ENCODE measurements around the gene TMEM40.
"Not testable (repeated sequence)": the region's sequence is repeated elsewhere in the genome, so short reads cannot be mapped to it uniquely, and the experiment has no call there.

TMEM40 gene

DNA sequence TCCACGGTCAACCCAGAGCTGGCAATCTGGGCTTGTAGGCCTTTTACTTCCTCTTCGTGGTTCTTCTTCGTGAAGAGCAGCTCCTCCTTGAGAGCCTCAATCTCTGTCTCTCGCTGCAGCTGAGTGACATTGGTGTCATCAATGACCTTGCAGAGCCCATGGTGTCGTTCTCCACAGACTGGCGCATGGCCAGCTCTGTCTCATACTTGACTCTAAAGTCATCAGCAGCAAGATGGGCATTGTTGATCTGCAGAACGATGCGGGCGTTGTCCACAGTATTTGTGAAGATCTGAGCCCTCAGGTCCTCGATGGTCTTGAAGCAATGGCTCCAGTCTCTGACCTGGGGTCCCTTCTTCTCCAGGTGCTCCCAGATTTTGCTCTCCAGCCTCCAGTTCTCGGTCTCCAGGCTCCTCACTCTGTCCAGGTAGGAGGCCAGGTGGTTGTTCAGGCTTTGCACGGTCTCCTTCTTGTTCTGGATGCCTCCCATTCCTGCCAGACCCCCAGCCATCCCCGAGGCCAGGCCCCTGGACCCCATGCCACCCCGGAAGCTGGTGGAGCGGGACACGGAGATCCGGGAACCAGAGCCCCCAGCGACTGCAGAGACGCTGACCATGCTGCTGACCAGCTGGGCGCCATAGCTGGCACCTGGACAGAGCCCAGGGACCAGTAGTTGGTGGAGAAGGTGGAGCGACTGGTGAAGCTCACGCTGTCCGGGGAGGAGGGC, 29.1 kb upstream of the TMEM40 start:
- not testable (repeated sequence) for H3K4me1 Mint-ChIP-seq, ATAC-seq

DNA sequence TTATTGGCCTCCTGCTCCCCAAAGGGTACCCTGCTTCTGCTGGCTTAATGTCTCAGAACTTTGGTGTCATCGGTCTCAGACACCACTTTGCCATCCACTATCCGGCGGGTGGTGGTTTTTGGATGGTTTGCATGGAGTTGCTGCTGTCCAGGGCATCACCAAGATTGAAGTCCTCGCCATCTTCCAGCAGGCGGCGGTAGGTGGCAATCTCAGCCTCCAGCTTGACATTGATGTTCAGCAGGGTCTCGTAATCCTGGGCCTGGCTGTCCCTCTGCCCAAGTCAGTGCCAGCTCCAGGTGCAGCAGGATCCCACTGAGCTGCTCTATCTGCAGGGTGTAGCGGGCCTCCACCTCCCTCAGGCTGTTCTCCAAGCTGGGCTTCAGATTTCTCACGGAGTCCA, 28.3 kb upstream of the TMEM40 start:
- not testable (repeated sequence) for H3K36me3 Mint-ChIP-seq (ENCODE audit: low read depth); ATAC-seq; H3K27ac Mint-ChIP-seq; H3K4me1 Mint-ChIP-seq; H3K4me3 Mint-ChIP-seq; H3K9me3 Mint-ChIP-seq
- H3K27me3 Mint-ChIP-seq = peaks cover 18% of the 10 kb centered on the region
- DNase-seq = peak; percentile 66

More for the DNA sequence above, 29.1 kb upstream of the TMEM40 start:
- not testable (repeated sequence) for H3K27ac Mint-ChIP-seq; DNase-seq; H3K9me3 Mint-ChIP-seq; H3K4me3 Mint-ChIP-seq; H3K36me3 Mint-ChIP-seq (ENCODE audit: low read depth)
- H3K27me3 Mint-ChIP-seq = peaks cover 15% of the 10 kb centered on the region

DNA sequence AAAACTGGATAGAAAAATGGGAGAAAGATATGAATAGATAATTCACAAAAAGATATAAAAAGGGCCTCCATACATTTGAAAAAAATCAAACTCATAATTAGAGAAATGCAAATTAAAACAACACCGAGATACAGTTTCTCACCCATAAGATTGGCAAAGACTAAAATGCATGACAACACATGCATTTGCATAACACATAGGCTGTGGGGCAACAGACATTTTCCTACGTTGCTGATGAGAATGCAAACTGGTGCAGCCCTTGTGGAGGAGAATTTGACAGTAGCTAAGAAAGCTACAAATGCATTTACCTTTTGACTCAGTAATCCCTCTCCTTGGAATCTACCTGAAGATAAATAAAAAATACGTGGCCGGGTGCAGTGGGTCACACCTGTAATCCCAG, 26.0 kb upstream of the TMEM40 start:
- no peak for ATAC-seq

DNA sequence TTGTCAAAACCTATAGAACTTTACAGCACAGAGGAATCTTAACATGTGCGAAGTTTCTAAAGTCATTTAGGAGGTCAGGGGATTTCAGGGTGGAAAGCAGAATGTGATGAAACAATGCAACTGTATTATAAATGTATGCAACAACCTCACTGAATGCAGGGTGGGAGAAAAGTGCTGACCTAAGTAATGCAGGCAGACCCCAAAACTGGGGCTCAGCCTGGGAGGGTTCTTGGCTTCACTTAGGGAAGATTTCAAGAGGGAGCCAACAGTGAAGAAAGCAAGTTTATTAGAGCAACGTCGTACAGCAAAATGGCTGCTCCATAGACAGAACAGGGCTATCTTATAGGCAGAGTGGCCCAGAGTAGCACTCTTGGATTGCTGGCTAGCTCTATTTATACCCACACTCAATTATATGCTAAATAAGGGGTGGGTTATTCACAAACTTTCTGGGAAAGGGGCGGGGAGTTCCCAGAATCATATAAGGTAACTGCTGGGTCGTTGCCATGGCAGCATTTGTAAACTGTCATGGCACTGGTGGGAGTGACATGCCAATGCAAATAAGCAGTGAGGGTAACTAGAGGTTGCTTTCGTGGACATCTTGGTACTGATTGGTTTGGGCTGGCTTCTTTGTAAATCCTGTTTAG, 23.2 kb upstream of the TMEM40 start:
- Mint-ChIP-seq H3K27me3 (peaks cover 19% of the 10 kb centered on the region), H3K9me3 (no peaks in the 10 kb centered on the region), H3K4me3 (no peak overlapping the region), H3K36me3 (ENCODE audit: low read depth) (no peaks in the 10 kb centered on the region), H3K27ac (no peak overlapping the region), H3K4me1 (no peaks in the 10 kb centered on the region)
- DNase-seq (no peak), ATAC-seq (no peak)

More for the DNA sequence above, 26.0 kb upstream of the TMEM40 start:
- Mint-ChIP-seq H3K4me1 (no peaks in the 10 kb centered on the region), H3K9me3 (no peaks in the 10 kb centered on the region), H3K36me3 (ENCODE audit: low read depth) (no peaks in the 10 kb centered on the region), H3K4me3 (no peak overlapping the region), H3K27me3 (peaks cover 19% of the 10 kb centered on the region), H3K27ac (no peak overlapping the region)
- DNase-seq = no peak

DNA sequence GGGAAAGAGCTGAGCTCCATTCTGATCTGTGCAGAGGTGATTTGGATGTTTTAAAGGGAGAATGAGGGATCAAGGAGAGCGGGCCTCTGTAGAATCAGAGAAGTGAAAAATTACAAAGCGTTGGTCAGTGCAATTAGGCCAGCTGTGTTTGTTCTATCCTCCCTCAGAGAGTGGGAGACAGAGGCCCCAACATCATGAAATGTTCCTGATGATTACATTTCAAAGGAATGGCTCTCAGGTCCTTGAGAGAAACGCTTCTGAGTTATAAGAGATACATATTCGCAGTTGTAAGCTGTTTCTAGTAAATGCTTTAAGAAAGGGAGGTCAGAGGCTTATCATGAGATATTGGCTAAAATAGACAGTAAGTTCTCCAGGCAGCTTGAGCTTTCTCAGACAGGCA, 21.7 kb upstream of the TMEM40 start:
- H3K27me3 Mint-ChIP-seq = peaks cover 17% of the 10 kb centered on the region
- no peak overlapping the region for H3K27ac Mint-ChIP-seq
- no peak for DNase-seq
- ATAC-seq = no peak
- no peaks in the 10 kb centered on the region for H3K9me3 Mint-ChIP-seq
- H3K4me1 Mint-ChIP-seq = no peaks in the 10 kb centered on the region
- H3K4me3 Mint-ChIP-seq = no peak overlapping the region
- no peaks in the 10 kb centered on the region for H3K36me3 Mint-ChIP-seq (ENCODE audit: low read depth)

DNA sequence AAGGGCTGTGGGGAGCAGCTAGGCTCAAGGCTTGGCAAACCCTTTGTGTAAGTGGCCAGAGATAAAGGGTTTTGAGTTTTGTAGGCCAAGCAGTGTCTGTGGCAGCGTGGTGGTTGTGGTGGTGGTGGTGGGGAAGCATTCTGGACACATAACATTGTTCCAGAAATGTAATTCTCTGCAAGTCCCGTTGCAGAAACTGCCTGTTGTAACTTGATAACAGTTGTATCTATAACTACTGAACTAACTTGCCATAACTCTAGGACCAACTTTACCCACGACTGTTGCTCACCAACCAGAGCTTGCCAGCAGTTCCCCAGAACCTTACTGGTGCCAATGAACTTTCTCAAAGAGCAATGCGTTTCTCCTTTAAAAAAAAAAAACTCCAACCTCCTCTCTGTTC, 18.1 kb upstream of the TMEM40 start:
- no peak for DNase-seq
- Mint-ChIP-seq H3K9me3 (no peaks in the 10 kb centered on the region), H3K4me3 (no peak overlapping the region), H3K27ac (no peak overlapping the region), H3K4me1 (peaks cover 4% of the 10 kb centered on the region), H3K36me3 (ENCODE audit: low read depth) (no peaks in the 10 kb centered on the region), H3K27me3 (peaks cover 2% of the 10 kb centered on the region)
- no peak for ATAC-seq

DNA sequence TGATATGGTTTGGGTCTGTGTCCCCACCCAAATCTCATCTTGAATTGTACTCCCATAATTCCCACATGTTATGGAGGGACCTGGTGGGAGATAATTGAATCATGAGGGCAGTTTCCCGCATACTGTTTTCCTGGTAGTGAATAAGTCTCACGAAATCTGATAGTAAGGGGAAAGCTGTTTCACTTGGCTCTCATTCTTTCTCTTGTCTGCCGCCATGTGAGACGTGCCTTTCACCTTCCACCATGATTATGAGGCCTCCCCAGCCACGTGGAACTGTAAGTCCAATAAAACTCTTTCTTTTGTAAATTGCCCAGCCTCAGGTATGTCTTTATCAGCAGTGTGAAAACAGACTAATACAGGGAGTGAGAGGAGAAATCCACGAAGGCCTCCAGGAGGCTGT, 16.9 kb upstream of the TMEM40 start:
- not testable (repeated sequence) for H3K27ac Mint-ChIP-seq; H3K36me3 Mint-ChIP-seq (ENCODE audit: low read depth); H3K4me3 Mint-ChIP-seq; H3K4me1 Mint-ChIP-seq; ATAC-seq; H3K9me3 Mint-ChIP-seq; H3K27me3 Mint-ChIP-seq; DNase-seq

DNA sequence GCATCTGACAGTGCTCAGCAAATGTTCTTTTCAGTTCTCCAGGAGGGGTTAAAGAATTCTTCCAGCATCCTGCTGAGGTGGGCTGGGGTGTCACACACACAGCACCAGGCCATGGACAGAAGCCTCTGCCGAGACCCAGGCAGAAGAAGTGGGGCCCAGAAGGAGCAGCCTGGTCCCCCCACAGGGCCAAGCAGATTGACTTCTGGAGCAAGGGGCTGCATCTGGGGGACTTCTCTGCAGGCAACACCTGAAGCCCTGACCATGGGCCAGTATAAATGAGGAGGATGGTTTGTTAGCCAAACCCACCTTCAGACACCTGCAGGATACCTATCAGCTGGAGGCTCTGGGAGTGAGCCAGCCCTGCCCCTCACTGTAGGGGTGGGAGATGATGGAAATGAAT, 16.2 kb upstream of the TMEM40 start:
- Mint-ChIP-seq H3K27ac (no peak overlapping the region), H3K4me1 (peaks cover 4% of the 10 kb centered on the region), H3K9me3 (no peaks in the 10 kb centered on the region), H3K27me3 (peaks cover 3% of the 10 kb centered on the region), H3K36me3 (ENCODE audit: low read depth) (no peaks in the 10 kb centered on the region), H3K4me3 (no peak overlapping the region)
- ATAC-seq (no peak), DNase-seq (no peak)

DNA sequence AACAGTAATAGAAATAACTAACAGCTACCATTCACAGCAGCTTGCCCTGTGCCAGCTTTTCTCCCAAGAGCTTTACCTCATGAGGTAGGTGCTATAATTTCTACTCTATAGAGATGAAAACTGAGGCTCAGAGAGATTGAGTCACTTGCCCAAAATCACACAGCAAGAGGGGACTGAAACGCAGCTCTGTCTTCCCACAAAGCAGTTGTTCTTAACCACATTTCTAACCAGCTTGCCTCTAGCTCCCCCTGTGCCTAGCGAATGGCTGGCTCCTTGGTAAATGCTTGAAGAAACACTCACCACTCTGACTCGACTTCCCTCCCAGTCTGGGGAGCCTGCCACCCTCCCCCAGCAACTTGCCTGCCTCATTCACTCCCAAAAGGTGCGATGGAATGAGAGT, 15.6 kb upstream of the TMEM40 start:
- ATAC-seq = peak; percentile 46
- H3K9me3 Mint-ChIP-seq = no peaks in the 10 kb centered on the region
- H3K36me3 Mint-ChIP-seq (ENCODE audit: low read depth) = no peaks in the 10 kb centered on the region
- no peak for DNase-seq
- H3K4me3 Mint-ChIP-seq = no peak overlapping the region
- no peak overlapping the region for H3K27ac Mint-ChIP-seq
- H3K27me3 Mint-ChIP-seq = peaks cover 3% of the 10 kb centered on the region
- peaks cover 4% of the 10 kb centered on the region for H3K4me1 Mint-ChIP-seq

DNA sequence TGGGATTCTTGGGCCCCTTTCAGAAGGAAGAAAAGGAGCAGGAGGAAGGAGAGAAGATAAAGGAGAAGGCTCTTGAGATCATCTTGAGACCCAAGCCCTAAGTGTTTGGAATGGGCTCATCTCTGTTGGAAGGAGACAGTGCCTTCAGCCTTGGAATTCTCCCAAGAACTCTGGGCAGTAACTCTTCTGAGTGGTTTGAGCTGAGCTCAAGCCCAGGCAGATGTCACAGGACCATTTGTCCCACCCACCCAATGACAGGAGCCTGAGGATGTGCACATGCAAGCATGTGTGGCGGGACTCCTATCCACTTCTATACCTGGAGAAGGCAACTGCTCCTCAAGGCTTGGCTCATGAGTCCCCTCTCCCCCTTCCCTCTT, 14.6 kb upstream of the TMEM40 start:
- H3K4me1 Mint-ChIP-seq = peaks cover 4% of the 10 kb centered on the region
- no peak for ATAC-seq
- no peak overlapping the region for H3K4me3 Mint-ChIP-seq
- no peak overlapping the region for H3K27ac Mint-ChIP-seq
- no peaks in the 10 kb centered on the region for H3K36me3 Mint-ChIP-seq (ENCODE audit: low read depth)
- H3K9me3 Mint-ChIP-seq = no peaks in the 10 kb centered on the region
- peaks cover 3% of the 10 kb centered on the region for H3K27me3 Mint-ChIP-seq
- no peak for DNase-seq

DNA sequence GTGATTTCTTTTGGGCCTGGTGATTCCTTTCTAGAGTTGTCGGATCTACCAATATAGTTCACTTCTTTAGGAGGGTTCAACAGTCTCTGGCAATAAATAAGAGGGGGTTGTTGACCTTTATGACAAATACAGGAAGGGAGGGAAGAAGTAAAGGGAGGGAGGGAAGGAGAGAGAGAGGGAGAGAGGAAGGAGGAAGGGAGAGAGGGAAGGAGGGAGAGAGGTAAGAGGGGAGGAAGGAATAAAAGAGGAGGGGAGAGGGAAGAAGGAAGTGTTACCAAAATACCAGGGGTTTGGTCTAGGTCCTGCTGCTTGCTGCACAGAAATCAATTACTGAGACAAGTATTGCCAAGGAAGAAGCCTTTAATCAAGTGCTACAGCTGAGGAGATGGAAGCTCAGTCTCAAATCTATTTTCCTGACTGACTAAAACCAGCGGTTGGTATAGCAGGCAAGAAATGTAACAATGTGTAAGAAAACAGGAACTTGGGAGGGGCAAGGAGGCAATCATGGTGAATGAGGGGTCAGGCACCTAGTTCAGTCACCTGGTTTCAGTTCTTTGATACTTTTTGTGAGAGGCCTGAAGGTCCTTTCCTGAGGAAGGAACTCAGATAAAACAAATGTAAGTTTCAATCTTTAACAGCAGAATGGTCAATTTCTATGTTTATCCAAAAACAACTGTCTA, 14.1 kb upstream of the TMEM40 start:
- Mint-ChIP-seq H3K27me3 (peaks cover 3% of the 10 kb centered on the region), H3K4me3 (no peak overlapping the region), H3K4me1 (peaks cover 4% of the 10 kb centered on the region), H3K9me3 (no peaks in the 10 kb centered on the region), H3K36me3 (ENCODE audit: low read depth) (no peaks in the 10 kb centered on the region), H3K27ac (no peak overlapping the region)
- ATAC-seq (no peak), DNase-seq (no peak)

DNA sequence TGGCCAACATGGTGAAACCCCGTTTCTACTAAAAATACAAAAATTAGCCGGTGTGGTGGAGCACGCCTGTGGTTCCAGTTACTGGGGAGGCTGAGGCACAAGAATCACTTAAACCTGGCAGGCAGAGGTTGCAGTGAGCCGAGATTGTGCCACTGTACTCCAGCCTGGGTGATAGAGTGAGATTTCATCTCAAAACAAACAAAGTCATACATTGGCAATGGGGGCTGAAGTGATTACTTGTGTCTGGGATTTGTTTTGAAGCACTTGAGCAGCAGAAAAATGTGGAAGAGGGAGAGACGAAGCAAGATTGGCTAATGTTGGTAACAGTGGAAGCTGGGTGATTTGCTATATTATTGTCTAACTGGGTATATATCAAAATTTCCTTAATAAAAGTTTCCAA, 13.4 kb upstream of the TMEM40 start:
- ATAC-seq (no peak), DNase-seq (no peak)
- peaks cover 3% of the 10 kb centered on the region for H3K27me3 Mint-ChIP-seq
- peaks cover 4% of the 10 kb centered on the region for H3K4me1 Mint-ChIP-seq
- H3K36me3 Mint-ChIP-seq (ENCODE audit: low read depth) = no peaks in the 10 kb centered on the region
- no peaks in the 10 kb centered on the region for H3K9me3 Mint-ChIP-seq
- H3K4me3 Mint-ChIP-seq = no peak overlapping the region
- H3K27ac Mint-ChIP-seq = no peak overlapping the region

DNA sequence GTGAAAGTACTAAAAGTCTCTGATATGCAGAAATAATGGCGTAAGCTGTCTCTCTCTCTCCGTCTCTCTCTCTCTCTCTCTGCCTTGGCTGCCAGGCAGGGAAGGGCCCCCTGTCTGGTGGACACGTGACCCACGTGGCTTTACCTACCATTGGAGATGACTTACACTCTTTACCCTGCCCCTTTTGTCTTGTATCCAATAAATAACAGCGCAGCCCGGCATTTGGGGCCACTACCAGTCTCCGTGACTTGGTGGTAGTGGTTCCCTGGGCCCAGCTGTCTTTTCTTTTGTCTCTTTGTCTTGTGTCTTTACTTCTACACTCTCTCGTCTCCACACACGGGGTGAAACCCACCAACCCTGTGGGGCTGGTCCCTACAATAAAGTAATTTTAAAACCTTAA, 12.2 kb upstream of the TMEM40 start:
- ATAC-seq (no peak), DNase-seq (no peak)
- Mint-ChIP-seq H3K9me3 (no peaks in the 10 kb centered on the region), H3K4me1 (peaks cover 4% of the 10 kb centered on the region), H3K27ac (no peak overlapping the region), H3K36me3 (ENCODE audit: low read depth) (no peaks in the 10 kb centered on the region), H3K27me3 (peaks cover 3% of the 10 kb centered on the region), H3K4me3 (no peak overlapping the region)

DNA sequence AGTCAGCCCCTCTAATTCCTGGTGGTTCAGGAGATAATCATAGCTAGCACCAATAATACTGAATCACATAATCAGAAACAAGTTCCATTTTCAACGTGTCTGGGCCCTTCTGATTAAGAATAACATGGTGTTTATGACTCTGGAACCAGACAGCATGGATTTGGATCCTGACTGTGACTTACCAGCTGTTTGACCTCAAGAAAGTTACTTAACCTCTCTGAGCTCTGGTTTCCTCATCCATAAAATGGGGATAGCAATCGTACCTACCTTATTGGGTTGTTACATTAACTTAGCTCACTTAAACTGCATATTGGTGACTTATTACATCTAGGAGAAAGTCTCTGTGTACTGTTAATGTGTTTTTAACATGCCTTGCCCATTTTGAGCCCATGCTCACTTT, 10.7 kb upstream of the TMEM40 start:
- ATAC-seq = no peak
- Mint-ChIP-seq H3K27me3 (peaks cover 3% of the 10 kb centered on the region), H3K36me3 (ENCODE audit: low read depth) (no peaks in the 10 kb centered on the region), H3K9me3 (no peaks in the 10 kb centered on the region), H3K4me1 (peaks cover 4% of the 10 kb centered on the region), H3K27ac (no peak overlapping the region), H3K4me3 (no peak overlapping the region)
- no peak for DNase-seq

All from activated naive CD8-positive, alpha-beta T cell treated with anti-CD3 and anti-CD28 coated beads, Interleukin-2, amount 50 U/mL, for 24 hours (primary cell).